Adipocyte (in vitro differentiated cells): ENCODE measurements around the gene TLE1.
"Not testable (repeated sequence)": the region's sequence is repeated elsewhere in the genome, so short reads cannot be mapped to it uniquely, and the experiment has no call there.

Experiments used
- DNase-seq: peaks from one replicate; pipeline ENCODE4 v3.0.0-alpha.2; 2015; ENCODE audit warnings: low read depth
- H3K27me3 ChIP-seq: replicated peaks from 2 replicates; pipeline ENCODE4 v1.7.0; 2013; ENCODE audit warnings: mild to moderate bottlenecking, low read length, moderate library complexity; ENCODE audit not compliant: control insufficient read depth, insufficient read depth
- H3K36me3 ChIP-seq: 2 replicates; pipeline ENCODE4 v1.7.0; 2013; ENCODE audit warnings: low read length, mild to moderate bottlenecking, moderate library complexity; ENCODE audit not compliant: control insufficient read depth, insufficient read depth, severe bottlenecking
- H3K4me1 ChIP-seq: 2 replicates; pipeline ENCODE4 v1.7.0; 2013; ENCODE audit warnings: mild to moderate bottlenecking, low read length, moderate library complexity; ENCODE audit not compliant: control insufficient read depth, insufficient read depth
- H3K4me3 ChIP-seq: 2 replicates; pipeline ENCODE4 v1.7.0; 2013; ENCODE audit warnings: mild to moderate bottlenecking, low read length, moderate library complexity
- H3K9ac ChIP-seq: 2 replicates; pipeline ENCODE4 v1.7.0; 2013; ENCODE audit warnings: mild to moderate bottlenecking, low read length, moderate library complexity
- H3K9me3 ChIP-seq: 2 replicates; pipeline ENCODE4 v1.7.0; 2013; ENCODE audit warnings: mild to moderate bottlenecking, low read length, moderate library complexity; ENCODE audit not compliant: control insufficient read depth

The TLE1 gene

DNA sequence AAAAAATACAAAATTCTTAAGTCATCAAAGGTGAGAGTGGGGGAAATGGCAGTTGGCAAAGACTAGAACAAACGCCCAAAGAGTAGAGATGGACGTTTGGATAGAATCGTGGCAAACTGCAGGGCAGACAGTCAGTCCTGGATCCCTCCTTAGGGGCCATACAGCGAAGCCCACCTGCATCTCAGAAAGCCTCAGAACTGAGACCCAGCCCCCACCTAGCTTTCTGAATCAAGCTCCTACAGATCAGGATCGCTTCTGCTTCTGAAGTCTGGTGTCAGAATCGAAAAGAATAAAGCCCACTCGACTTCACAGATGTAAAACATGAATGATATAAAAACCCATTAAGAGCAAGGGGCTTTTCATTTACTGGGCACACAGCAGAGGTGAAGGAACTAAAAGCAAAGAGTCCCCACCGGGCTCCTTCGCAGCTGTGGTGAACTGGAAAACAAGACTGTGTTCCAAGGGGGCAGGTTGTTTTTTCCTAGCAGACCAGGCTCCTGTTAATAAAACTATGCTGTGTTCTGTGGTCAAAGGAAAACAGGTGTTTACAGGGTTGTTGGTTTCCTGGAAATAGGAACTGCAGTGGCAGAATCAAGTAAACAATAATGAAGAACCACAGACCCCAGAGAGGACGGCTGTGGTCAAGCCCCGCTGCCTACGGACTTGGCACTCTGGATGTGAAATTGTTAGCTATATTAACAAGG lies 91.8 kb downstream of the TLE1 start:
- H3K9ac ChIP-seq, result no peak overlapping the region
- H3K4me3 ChIP-seq, result no peak overlapping the region
- DNase-seq, result no peak
- no peaks in the 10 kb centered on the region for H3K9me3 ChIP-seq
- H3K36me3 ChIP-seq, result peaks cover 68% of the 10 kb centered on the region
- H3K27me3 ChIP-seq, result no peaks in the 10 kb centered on the region
- peaks cover 2% of the 10 kb centered on the region for H3K4me1 ChIP-seq

DNA sequence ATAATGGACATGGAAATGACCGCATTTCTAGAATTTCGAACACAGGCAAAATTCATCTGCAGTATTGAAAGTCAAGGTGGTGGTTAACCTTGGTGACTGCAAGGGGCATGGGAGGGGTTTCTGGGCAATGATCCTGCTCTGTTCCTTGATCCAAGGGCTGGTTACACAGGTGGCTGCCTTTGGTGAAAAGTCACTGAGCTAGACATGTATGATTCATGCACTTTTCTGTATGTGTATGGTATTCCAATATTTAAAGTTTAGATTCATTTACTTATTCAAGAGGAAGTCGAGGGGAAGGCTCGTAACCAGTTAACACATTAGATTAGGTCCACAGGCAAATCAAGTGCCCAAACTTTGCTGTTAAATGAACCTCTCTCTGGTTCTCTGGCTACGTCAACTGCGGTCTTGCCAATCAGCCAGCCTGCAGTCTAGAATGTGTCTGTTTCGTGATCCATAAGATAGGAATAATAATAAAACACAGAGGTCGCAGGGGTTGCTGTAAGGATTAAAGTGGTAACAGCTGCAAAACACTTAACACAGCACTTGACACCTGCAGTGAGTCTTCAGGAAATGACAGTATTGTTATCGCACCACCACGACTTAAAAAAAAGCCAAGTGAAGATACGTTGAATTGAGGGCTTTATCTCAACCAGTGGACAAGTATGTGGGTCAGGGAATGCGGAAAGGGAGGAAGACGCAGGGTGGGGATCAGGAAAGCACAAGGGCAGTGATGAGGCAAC lies 92.5 kb downstream of the TLE1 start:
- Histone ChIP-seq H3K9ac (no peak overlapping the region), H3K36me3 (peaks cover 66% of the 10 kb centered on the region), H3K4me3 (no peak overlapping the region), H3K27me3 (no peaks in the 10 kb centered on the region), H3K9me3 (no peaks in the 10 kb centered on the region), H3K4me1 (peaks cover 2% of the 10 kb centered on the region)
- DNase-seq, result no peak

DNA sequence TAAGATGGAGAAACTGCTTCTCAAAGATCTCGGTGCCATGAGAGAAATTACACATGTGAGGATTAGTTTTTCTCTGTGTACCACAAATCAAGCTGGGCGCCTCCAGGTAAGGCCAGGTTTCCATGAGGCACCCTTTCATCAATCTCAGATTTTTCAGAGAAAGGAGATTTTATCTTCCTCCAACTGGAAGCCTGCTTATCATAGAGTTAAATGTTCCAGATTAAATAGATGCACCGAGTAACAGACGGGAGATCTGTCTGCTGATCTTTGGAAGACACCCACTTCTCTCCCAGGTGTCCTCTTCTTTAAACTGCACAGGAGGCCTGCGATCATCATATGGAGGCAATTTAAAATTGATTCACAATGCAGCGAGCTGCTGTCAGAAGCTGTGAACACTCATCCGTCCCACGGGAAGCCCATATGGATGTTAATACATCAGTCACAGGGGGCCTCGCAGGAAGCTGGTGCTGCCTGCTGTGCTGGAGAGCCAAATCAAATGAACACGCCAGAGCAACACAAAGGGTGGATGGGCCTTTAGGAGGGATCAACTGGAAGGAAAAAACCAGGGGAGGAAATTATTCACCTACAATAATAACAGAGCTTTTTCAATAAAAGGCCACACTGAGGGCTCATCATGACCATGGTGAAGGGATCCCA lies 93.3 kb downstream of the TLE1 start:
- Histone ChIP-seq H3K9ac (no peak overlapping the region), H3K4me3 (no peak overlapping the region), H3K9me3 (no peaks in the 10 kb centered on the region), H3K36me3 (peaks cover 66% of the 10 kb centered on the region), H3K27me3 (no peaks in the 10 kb centered on the region), H3K4me1 (peaks cover 2% of the 10 kb centered on the region)
- DNase-seq, result no peak

DNA sequence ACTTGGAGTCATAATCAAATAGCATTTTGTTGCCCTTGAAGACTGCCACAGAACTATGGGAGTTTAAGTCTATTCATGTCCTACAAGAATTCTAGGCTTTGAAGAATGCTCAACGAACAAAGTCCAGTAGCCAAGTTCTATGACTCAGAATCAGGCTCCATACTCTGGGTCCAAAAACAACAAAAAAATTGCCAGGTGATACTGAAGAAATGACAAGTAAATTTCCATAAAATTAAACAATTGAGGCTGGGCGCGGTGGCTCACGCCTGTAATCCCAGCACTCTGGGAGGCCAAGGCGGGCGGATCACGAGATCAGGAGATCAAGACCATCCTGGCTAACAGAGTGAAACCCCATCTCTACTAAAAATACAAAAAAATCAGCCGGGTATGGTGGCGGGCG lies 94.1 kb downstream of the TLE1 start:
- not testable (repeated sequence) for H3K27me3 ChIP-seq, H3K9ac ChIP-seq, H3K9me3 ChIP-seq, DNase-seq, H3K4me1 ChIP-seq, H3K4me3 ChIP-seq
- H3K36me3 ChIP-seq, result peaks cover 67% of the 10 kb centered on the region

DNA sequence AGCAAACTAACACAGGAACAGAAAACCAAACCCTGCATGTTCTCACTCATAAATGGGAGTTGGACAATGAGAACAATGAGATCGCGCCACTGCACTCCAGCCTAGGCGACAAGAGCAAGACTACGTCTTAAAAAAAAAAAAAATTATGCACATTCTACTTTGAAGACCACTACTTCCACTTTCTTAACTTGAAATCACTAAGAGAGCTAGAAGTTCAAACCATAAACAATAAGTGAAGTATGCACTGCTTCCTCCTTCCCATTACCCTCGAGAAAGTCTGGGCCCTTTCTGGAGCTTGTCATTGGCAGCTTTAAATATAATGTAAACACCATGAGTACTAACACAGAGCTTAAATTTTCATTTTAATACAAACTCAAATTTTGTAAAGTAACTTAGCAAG lies 94.9 kb downstream of the TLE1 start:
- no peak for DNase-seq

DNA sequence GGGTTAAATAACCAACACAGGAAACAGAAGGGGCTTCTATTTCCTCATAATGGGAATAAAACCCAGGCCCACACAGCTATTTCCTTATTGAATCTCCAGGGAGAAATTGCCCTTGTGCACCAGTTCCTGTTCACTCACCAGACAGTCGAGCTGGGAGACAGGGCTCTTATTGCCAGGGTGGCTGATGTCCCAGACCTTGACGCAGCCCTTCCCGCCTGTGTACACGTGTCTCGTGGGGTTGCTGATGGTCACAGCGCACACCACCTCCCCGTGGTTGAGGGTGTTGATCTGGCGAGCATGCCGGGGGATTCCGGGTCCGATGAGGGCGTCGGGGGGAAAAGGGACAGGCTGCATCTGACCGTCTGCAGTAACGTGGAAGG lies 96.5 kb downstream of the TLE1 start:
- H3K9me3 ChIP-seq, result no peaks in the 10 kb centered on the region
- H3K4me1 ChIP-seq, result peaks cover 4% of the 10 kb centered on the region
- no peak overlapping the region for H3K4me3 ChIP-seq
- H3K36me3 ChIP-seq, result peaks cover 79% of the 10 kb centered on the region
- H3K9ac ChIP-seq, result no peak overlapping the region
- DNase-seq, result no peak
- no peaks in the 10 kb centered on the region for H3K27me3 ChIP-seq

More for the DNA sequence above, 94.9 kb downstream of the TLE1 start:
- no peak overlapping the region for H3K4me3 ChIP-seq
- H3K4me1 ChIP-seq, result peaks cover 2% of the 10 kb centered on the region
- H3K9ac ChIP-seq, result no peak overlapping the region
- no peaks in the 10 kb centered on the region for H3K9me3 ChIP-seq
- no peaks in the 10 kb centered on the region for H3K27me3 ChIP-seq
- peaks cover 72% of the 10 kb centered on the region for H3K36me3 ChIP-seq

DNA sequence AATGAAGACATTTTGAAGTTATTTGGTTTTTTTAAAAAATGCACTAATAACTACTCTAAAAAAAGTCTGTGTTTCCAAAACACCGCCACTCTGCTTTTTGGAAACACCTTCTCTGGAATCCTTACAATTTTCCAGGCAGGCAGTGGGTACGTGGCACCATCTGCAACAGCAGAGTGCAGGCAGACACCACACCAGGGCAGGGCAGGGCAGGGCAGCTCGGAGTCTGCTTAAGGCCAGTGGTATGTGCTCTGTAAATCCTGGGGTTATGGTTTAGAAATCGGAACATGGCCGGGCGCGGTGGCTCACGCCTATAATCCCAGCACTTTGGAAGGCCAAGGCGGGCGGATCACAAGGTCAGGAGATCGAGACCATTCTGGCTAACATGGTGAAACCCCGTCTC lies 97.6 kb downstream of the TLE1 start:
- no peak overlapping the region for H3K9ac ChIP-seq
- H3K4me1 ChIP-seq, result peaks cover 10% of the 10 kb centered on the region
- H3K9me3 ChIP-seq, result no peaks in the 10 kb centered on the region
- peaks cover 81% of the 10 kb centered on the region for H3K36me3 ChIP-seq
- H3K4me3 ChIP-seq, result no peak overlapping the region
- DNase-seq, result no peak
- H3K27me3 ChIP-seq, result no peaks in the 10 kb centered on the region

DNA sequence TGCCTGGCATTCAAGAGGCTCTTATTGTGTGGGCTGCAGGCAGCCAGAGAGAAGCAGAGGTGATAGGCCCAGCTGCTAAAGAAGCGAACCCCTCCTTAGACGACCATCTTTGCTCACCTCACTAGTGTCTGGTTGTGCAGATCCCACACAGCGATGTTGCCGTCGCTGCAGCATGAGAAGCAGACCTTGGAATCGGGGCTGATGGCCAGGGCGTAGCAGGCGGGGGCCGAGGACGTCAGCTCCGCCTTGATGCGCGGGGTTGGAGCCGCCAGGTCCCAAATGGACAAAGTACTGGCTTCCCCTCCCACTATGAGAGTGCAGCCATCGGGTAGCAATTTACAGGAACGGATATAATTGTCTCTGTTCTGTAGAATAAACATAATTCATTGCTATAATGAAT lies 98.7 kb downstream of the TLE1 start:
- peaks cover 79% of the 10 kb centered on the region for H3K36me3 ChIP-seq

DNA sequence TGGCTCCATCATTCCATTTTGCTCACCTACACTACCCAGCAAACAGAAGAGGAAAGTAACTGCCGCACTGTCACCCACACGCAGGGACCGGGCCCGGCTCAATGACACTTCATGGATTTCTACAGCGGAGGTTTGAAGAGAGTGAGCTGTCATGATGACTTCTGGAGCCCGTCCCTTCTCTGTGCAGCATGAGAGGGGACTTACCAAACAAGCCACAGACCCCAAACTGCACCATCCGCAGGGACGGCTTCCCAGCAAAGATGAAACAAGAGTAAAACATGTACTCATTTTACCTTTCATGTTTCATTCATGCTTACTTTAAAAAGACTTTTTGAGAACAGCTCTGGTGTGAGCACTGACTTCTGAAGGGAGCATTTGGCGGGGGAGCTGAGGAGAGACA lies 99.5 kb downstream of the TLE1 start:
- Histone ChIP-seq H3K27me3 (no peaks in the 10 kb centered on the region), H3K4me3 (no peak overlapping the region), H3K9me3 (no peaks in the 10 kb centered on the region), H3K36me3 (peaks cover 83% of the 10 kb centered on the region), H3K4me1 (peaks cover 8% of the 10 kb centered on the region), H3K9ac (no peak overlapping the region)
- DNase-seq, result no peak

More for the DNA sequence above, 98.7 kb downstream of the TLE1 start:
- Histone ChIP-seq H3K9me3 (no peaks in the 10 kb centered on the region), H3K4me1 (peaks cover 10% of the 10 kb centered on the region), H3K4me3 (no peak overlapping the region), H3K27me3 (no peaks in the 10 kb centered on the region), H3K9ac (no peak overlapping the region)
- no peak for DNase-seq

DNA sequence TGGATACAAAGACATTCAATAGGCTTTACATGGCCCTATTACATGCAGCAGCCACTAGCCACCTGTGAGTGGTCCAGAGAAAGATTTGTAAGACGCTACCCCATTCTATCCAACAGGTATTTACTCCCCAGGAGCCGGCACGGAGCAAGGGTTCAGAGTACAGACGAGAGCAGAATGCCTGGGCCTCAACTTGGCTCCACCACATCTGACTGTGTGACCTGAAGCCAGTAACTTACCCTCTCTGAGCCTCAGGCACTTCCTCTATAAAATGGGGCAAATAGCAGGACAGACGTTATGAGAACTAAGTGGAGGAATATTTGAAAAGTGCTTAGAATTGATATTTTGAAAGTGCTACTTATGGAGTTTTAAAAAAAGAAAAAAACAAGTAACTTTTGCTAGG lies 100.0 kb downstream of the TLE1 start:
- no peak overlapping the region for H3K9ac ChIP-seq
- H3K9me3 ChIP-seq, result no peaks in the 10 kb centered on the region
- H3K4me3 ChIP-seq, result no peak overlapping the region
- no peak for DNase-seq
- H3K36me3 ChIP-seq, result peaks cover 86% of the 10 kb centered on the region
- H3K27me3 ChIP-seq, result no peaks in the 10 kb centered on the region
- H3K4me1 ChIP-seq, result peaks cover 8% of the 10 kb centered on the region

DNA sequence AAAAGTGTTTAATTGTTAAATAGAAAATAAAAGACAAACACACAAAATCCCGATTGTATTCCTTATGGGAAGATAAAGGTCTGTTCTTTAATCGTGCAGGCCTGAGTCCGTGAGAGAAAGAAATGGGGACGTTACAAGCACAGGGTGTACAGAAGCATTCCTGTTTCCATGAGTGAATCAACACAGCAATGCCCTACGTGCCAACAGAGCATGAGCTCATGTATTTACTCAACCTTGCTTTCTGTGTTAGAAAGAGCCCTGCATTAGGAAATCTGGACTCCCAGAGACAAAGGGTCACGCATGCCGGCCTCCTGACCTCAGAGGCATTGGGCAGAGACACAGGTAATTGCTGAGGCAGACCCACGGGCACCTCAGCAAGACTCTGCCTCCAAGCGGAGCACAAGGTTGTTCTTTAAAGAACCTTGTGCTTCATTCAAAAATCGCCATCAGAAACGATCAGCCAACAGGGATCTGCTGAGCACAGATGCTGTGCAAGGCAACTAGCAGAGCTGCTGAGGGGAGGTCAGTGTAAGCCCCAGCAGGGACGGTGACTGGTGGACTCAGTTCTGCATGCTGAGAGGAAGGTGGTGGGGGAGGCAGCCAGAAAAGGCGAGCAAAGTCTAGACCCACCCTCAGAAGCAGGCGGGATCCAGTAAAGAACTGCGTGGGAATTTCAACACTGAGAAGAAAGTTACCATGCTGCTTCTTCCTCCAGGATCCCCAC lies 101.0 kb downstream of the TLE1 start:
- Histone ChIP-seq H3K4me1 (peaks cover 8% of the 10 kb centered on the region), H3K36me3 (peaks cover 94% of the 10 kb centered on the region), H3K9ac (no peak overlapping the region), H3K9me3 (no peaks in the 10 kb centered on the region), H3K4me3 (no peak overlapping the region), H3K27me3 (no peaks in the 10 kb centered on the region)
- DNase-seq, result peak; percentile 76
